Measurements from ENCODE around the gene COX17.

DNA sequence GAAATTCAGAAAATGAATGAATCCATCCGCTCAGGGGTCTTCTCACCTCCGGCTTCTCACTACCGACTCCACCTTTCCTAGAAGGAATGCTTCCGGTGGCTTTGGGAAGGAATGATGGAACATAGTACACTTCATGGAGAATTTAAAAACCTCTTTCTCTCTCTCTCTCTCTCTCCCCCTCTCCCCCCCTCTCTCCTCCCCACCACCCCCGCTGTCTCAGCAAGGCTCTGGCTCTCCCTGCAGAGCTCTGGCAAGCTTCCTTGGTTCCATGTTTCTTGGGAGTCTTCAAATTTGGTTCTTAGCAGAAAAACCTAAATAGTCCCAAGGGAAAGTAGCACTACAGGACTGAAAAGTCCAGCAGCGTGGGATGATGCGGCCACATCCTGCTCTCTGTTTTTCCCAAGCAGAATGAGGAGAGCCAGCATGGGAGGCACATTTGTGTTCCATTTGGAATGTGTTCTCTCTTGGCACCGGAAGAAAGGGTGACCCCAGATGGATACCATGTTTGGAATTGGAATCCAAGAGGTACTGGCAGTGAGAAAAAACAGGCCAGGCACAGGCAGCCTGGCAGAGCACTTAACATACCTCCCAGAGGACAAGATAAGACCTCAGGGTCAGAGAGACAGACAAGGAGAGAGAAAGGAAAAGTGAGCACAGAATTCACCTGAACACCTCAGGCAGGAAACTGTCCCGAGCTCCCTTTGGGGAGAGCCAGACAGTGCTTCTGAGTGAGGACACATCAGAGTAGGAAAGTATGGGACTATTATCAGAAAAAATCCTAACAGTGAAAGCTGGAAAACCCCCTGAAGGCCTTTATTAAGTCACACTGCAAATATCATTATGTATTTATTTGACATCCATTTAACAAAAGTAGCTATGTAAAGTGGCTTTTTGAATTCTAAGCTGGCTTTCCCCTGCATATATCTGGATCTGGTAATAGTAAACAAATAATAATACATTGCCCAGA is 16.4 kb downstream of the COX17 start, which contains the start of gene POPDC2:
- TF ChIP-seq, protein P1, sequence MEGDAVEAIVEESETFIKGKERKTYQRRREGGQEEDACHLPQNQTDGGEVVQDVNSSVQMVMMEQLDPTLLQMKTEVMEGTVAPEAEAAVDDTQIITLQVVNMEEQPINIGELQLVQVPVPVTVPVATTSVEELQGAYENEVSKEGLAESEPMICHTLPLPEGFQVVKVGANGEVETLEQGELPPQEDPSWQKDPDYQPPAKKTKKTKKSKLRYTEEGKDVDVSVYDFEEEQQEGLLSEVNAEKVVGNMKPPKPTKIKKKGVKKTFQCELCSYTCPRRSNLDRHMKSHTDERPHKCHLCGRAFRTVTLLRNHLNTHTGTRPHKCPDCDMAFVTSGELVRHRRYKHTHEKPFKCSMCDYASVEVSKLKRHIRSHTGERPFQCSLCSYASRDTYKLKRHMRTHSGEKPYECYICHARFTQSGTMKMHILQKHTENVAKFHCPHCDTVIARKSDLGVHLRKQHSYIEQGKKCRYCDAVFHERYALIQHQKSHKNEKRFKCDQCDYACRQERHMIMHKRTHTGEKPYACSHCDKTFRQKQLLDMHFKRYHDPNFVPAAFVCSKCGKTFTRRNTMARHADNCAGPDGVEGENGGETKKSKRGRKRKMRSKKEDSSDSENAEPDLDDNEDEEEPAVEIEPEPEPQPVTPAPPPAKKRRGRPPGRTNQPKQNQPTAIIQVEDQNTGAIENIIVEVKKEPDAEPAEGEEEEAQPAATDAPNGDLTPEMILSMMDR (IDR thresholded peaks at IDR 0.05): no peak
- TF ChIP-seq POLR2AphosphoS5 (IDR thresholded peaks at IDR 0.05): no peak
- no peak for TF ChIP-seq POLR2A (IDR thresholded peaks at IDR 0.05)
